GM21717 (cell line): ENCODE data around the gene TRIB2.

Source experiments
- ATAC-seq: cut with Tn5 transposase; IDR thresholded peaks from one replicate; pipeline ENCODE4 v1.9.1; 2021; ENCODE audit warnings: mild to moderate bottlenecking, moderate library complexity; ENCODE audit not compliant: unreplicated experiment

Gene TRIB2

GRCh38 chr2:12737738-12738485 is 21.2 kb downstream of the TRIB2 start:
- no peak for ATAC-seq

- no peak for ATAC-seq
Observed at GRCh38 chr2:12739721-12740254, 23.1 kb downstream of the TRIB2 start.

- no peak for ATAC-seq
Observed at GRCh38 chr2:12741380-12741779, 24.6 kb downstream of the TRIB2 start.

GRCh38 chr2:12742891-12743290 is 26.2 kb downstream of the TRIB2 start:
- no peak for ATAC-seq

- ATAC-seq: no peak
Observed at GRCh38 chr2:12750166-12750905, 33.6 kb downstream of the TRIB2 start.

- ATAC-seq: no peak
Observed at GRCh38 chr2:12754643-12755042, 37.9 kb downstream of the TRIB2 start.

- ATAC-seq: no peak
Observed at GRCh38 chr2:12755384-12755783, 38.6 kb downstream of the TRIB2 start.

GRCh38 chr2:12759248-12759647 is 42.5 kb downstream of the TRIB2 start:
- no peak for ATAC-seq

GRCh38 chr2:12761104-12761503 is 44.4 kb downstream of the TRIB2 start:
- ATAC-seq: no peak

- ATAC-seq: no peak
Observed at GRCh38 chr2:12762337-12762736, 45.6 kb downstream of the TRIB2 start.

- no peak for ATAC-seq
Observed at GRCh38 chr2:12762976-12763375, 46.2 kb downstream of the TRIB2 start.

GRCh38 chr2:12763486-12763885 is 46.8 kb downstream of the TRIB2 start:
- ATAC-seq: no peak

- no peak for ATAC-seq
Observed at GRCh38 chr2:12764075-12764730, 47.5 kb downstream of the TRIB2 start.

GRCh38 chr2:12764849-12765605 is 48.3 kb downstream of the TRIB2 start:
- no peak for ATAC-seq

GRCh38 chr2:12766421-12766879 is 49.7 kb downstream of the TRIB2 start:
- no peak for ATAC-seq

GRCh38 chr2:12767541-12767940 is 50.8 kb downstream of the TRIB2 start:
- no peak for ATAC-seq

GRCh38 chr2:12767996-12768624 is 51.4 kb downstream of the TRIB2 start:
- no peak for ATAC-seq

- ATAC-seq: no peak
Observed at GRCh38 chr2:12769492-12770105, 52.9 kb downstream of the TRIB2 start.

- ATAC-seq: no peak
Observed at GRCh38 chr2:12770300-12770968, 53.7 kb downstream of the TRIB2 start.
